ENCODE measurements around the gene RALGAPA2.

The RALGAPA2 gene

GRCh38 chr20:20390393-20390792, 322.1 kb downstream of the RALGAPA2 start:
- no peak overlapping the region for H3K4me2 ChIP-seq (ENCODE audit: low read length)
- H3K9ac ChIP-seq (ENCODE audit: low read depth, low read length): no peak overlapping the region
- no peaks in the 10 kb centered on the region for H3K9me3 ChIP-seq (replicated peaks; ENCODE audit: low read length)
- H3K36me3 ChIP-seq (ENCODE audit: insufficient read depth, low read length): no peaks in the 10 kb centered on the region
- H3K27me3 ChIP-seq (ENCODE audit: control insufficient read depth, insufficient read depth, low read length): no peaks in the 10 kb centered on the region
- H3K4me3 ChIP-seq (ENCODE audit: low read length): no peak overlapping the region
- H3K4me1 ChIP-seq (ENCODE audit: control insufficient read depth, insufficient read depth, low read length): no peaks in the 10 kb centered on the region

DNA sequence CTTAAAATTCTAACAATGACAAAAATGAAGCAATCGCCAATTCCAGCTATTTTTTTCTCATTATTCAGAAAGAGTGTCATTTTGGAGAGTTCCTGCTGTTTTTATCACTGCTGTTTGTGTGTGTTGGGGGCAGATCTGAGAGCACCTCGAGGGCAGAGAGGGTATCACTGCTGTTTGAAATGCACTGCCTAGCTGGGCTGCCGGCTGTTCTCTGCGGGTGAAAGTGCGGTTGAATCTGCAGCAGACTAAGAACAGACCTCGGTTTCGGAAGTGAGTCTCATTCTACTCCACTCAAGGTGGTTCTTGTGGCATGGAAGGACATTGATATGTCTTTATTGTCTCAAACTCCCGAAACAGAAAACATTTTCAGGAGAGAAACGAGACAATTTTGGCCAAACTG, 326.3 kb downstream of the RALGAPA2 start:
- H3K9ac ChIP-seq (ENCODE audit: low read depth, low read length): no peak overlapping the region
- no peak overlapping the region for H3K4me2 ChIP-seq (ENCODE audit: low read length)
- H3K36me3 ChIP-seq (ENCODE audit: insufficient read depth, low read length): no peaks in the 10 kb centered on the region
- no peaks in the 10 kb centered on the region for H3K9me3 ChIP-seq (replicated peaks; ENCODE audit: low read length)
- no peak overlapping the region for H3K4me3 ChIP-seq (ENCODE audit: low read length)
- no peaks in the 10 kb centered on the region for H3K27me3 ChIP-seq (ENCODE audit: control insufficient read depth, insufficient read depth, low read length)
- H3K4me1 ChIP-seq (ENCODE audit: control insufficient read depth, insufficient read depth, low read length): no peaks in the 10 kb centered on the region

- Histone ChIP-seq H3K4me2 (ENCODE audit: low read length) (no peak overlapping the region), H3K4me3 (ENCODE audit: low read length) (no peak overlapping the region), H3K9ac (ENCODE audit: low read depth, low read length) (no peak overlapping the region), H3K9me3 (replicated peaks; ENCODE audit: low read length) (no peaks in the 10 kb centered on the region), H3K27me3 (ENCODE audit: control insufficient read depth, insufficient read depth, low read length) (peaks cover 51% of the 10 kb centered on the region), H3K36me3 (ENCODE audit: insufficient read depth, low read length) (no peaks in the 10 kb centered on the region), H3K4me1 (ENCODE audit: control insufficient read depth, insufficient read depth, low read length) (peaks cover 7% of the 10 kb centered on the region)
Measured at GRCh38 chr20:20375862-20376261, 336.6 kb downstream of the RALGAPA2 start.

- H3K27me3 ChIP-seq (ENCODE audit: control insufficient read depth, insufficient read depth, low read length): peaks cover 71% of the 10 kb centered on the region
Measured at GRCh38 chr20:20373091-20373571, 339.3 kb downstream of the RALGAPA2 start.

GRCh38 chr20:20371681-20372080, 340.8 kb downstream of the RALGAPA2 start:
- Histone ChIP-seq H3K4me3 (ENCODE audit: low read length) (no peak overlapping the region), H3K9me3 (replicated peaks; ENCODE audit: low read length) (no peaks in the 10 kb centered on the region), H3K36me3 (ENCODE audit: insufficient read depth, low read length) (no peaks in the 10 kb centered on the region), H3K4me1 (ENCODE audit: control insufficient read depth, insufficient read depth, low read length) (peaks cover 7% of the 10 kb centered on the region), H3K9ac (ENCODE audit: low read depth, low read length) (no peak overlapping the region), H3K4me2 (ENCODE audit: low read length) (no peak overlapping the region), H3K27me3 (ENCODE audit: control insufficient read depth, insufficient read depth, low read length) (peaks cover 77% of the 10 kb centered on the region)

More at GRCh38 chr20:20373091-20373571, 339.3 kb downstream of the RALGAPA2 start:
- Histone ChIP-seq H3K4me3 (ENCODE audit: low read length) (no peak overlapping the region), H3K9ac (ENCODE audit: low read depth, low read length) (no peak overlapping the region), H3K4me2 (ENCODE audit: low read length) (peak overlapping the region; percentile 45), H3K36me3 (ENCODE audit: insufficient read depth, low read length) (no peaks in the 10 kb centered on the region), H3K4me1 (ENCODE audit: control insufficient read depth, insufficient read depth, low read length) (peaks cover 7% of the 10 kb centered on the region), H3K9me3 (replicated peaks; ENCODE audit: low read length) (no peaks in the 10 kb centered on the region)

DNA sequence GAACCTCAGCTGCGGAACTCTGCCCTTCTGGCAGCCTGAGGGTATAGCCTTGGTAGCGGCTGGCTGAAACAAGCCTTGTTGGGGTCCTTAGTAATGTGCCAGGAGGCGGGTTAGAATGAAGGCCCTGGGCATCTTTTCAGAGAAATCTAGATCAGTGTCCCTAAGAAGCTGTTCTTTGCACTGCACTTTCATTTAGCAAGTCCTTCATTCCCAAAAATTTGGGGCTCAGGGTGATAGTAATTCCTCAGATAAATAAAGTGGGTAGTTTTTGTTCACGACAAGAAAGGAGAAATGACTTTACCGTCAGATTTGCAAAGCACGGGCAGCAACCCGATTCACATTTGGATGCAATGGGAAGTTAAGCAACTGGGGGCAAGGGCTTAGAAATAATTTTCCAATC, 341.4 kb downstream of the RALGAPA2 start:
- Histone ChIP-seq H3K4me1 (ENCODE audit: control insufficient read depth, insufficient read depth, low read length) (peaks cover 7% of the 10 kb centered on the region), H3K9me3 (replicated peaks; ENCODE audit: low read length) (no peaks in the 10 kb centered on the region), H3K9ac (ENCODE audit: low read depth, low read length) (no peak overlapping the region), H3K4me2 (ENCODE audit: low read length) (no peak overlapping the region), H3K4me3 (ENCODE audit: low read length) (no peak overlapping the region), H3K27me3 (ENCODE audit: control insufficient read depth, insufficient read depth, low read length) (peaks cover 81% of the 10 kb centered on the region), H3K36me3 (ENCODE audit: insufficient read depth, low read length) (no peaks in the 10 kb centered on the region)

- Histone ChIP-seq H3K27me3 (ENCODE audit: control insufficient read depth, insufficient read depth, low read length) (peaks cover 81% of the 10 kb centered on the region), H3K4me2 (ENCODE audit: low read length) (no peak overlapping the region), H3K9ac (ENCODE audit: low read depth, low read length) (no peak overlapping the region), H3K9me3 (replicated peaks; ENCODE audit: low read length) (no peaks in the 10 kb centered on the region), H3K4me1 (ENCODE audit: control insufficient read depth, insufficient read depth, low read length) (peaks cover 7% of the 10 kb centered on the region), H3K36me3 (ENCODE audit: insufficient read depth, low read length) (no peaks in the 10 kb centered on the region), H3K4me3 (ENCODE audit: low read length) (no peak overlapping the region)
Measured at GRCh38 chr20:20370094-20370575, 342.3 kb downstream of the RALGAPA2 start.

DNA sequence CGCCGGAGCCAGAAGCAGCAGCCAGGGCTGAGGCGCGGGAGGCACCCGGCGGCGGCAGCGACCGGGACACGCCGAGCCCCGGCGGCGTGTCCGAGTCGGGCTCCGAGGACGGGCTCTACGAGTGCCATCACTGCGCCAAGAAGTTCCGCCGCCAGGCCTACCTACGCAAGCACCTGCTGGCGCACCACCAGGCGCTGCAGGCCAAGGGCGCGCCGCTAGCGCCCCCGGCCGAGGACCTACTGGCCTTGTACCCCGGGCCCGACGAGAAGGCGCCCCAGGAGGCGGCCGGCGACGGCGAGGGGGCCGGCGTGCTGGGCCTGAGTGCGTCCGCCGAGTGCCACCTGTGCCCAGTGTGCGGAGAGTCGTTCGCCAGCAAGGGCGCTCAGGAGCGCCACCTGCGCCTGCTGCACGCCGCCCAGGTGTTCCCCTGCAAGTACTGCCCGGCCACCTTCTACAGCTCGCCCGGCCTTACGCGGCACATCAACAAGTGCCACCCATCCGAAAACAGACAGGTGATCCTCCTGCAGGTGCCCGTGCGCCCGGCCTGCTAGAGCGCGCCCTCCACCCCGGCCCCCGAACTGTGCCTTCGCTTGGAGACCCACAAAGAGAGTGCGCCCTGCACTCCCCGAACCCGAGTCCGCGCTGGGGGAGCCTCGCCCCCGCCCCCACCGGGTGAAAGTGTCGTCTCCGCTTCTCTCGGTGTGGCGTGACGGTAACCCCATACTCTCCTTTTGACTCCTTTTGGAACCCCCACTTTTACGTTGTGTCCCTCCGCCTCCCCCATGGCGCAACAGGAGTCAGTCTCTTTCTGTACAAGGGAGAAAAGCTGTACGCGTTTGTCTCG, 343.0 kb downstream of the RALGAPA2 start:
- peak overlapping the region; percentile 61 for H3K4me2 ChIP-seq (ENCODE audit: low read length)
- no peak overlapping the region for H3K9ac ChIP-seq (ENCODE audit: low read depth, low read length)
- H3K9me3 ChIP-seq (replicated peaks; ENCODE audit: low read length): no peaks in the 10 kb centered on the region
- H3K27me3 ChIP-seq (ENCODE audit: control insufficient read depth, insufficient read depth, low read length): peaks cover 81% of the 10 kb centered on the region
- no peaks in the 10 kb centered on the region for H3K36me3 ChIP-seq (ENCODE audit: insufficient read depth, low read length)
- no peak overlapping the region for H3K4me3 ChIP-seq (ENCODE audit: low read length)
- H3K4me1 ChIP-seq (ENCODE audit: control insufficient read depth, insufficient read depth, low read length): peaks cover 7% of the 10 kb centered on the region

- Histone ChIP-seq H3K27me3 (ENCODE audit: control insufficient read depth, insufficient read depth, low read length) (peaks cover 82% of the 10 kb centered on the region), H3K4me1 (ENCODE audit: control insufficient read depth, insufficient read depth, low read length) (peaks cover 7% of the 10 kb centered on the region), H3K9me3 (replicated peaks; ENCODE audit: low read length) (no peaks in the 10 kb centered on the region), H3K36me3 (ENCODE audit: insufficient read depth, low read length) (no peaks in the 10 kb centered on the region), H3K4me2 (ENCODE audit: low read length) (peak overlapping the region; percentile 71), H3K4me3 (ENCODE audit: low read length) (no peak overlapping the region), H3K9ac (ENCODE audit: low read depth, low read length) (no peak overlapping the region)
Measured at GRCh38 chr20:20368418-20369249, 343.8 kb downstream of the RALGAPA2 start.

- Histone ChIP-seq H3K36me3 (ENCODE audit: insufficient read depth, low read length) (no peaks in the 10 kb centered on the region), H3K9me3 (replicated peaks; ENCODE audit: low read length) (no peaks in the 10 kb centered on the region), H3K27me3 (ENCODE audit: control insufficient read depth, insufficient read depth, low read length) (peaks cover 80% of the 10 kb centered on the region), H3K9ac (ENCODE audit: low read depth, low read length) (no peak within 1 kb of the TSS), H3K4me1 (ENCODE audit: control insufficient read depth, insufficient read depth, low read length) (peaks cover 4% of the 10 kb centered on the region), H3K4me2 (ENCODE audit: low read length) (peak within 1 kb of the TSS; percentile 71), H3K4me3 (ENCODE audit: low read length) (no peak within 1 kb of the TSS)
Measured at GRCh38 chr20:20367575-20368417, 344.6 kb downstream of the RALGAPA2 start, which contains the start of gene INSM1. INSM1 (plus strand) TSS chr20:20368104; CDS start chr20:20368268, 164 bp downstream.
